GM13976 (cell line): ENCODE results near the gene PLEKHG4.

ENCODE experiments used
- DNase-seq: peaks from one replicate; pipeline ENCODE4 v3.0.0; 2012; ENCODE audit warnings: low spot score
- in situ Hi-C: fragments of 300-500 bp; cut with MboI; formaldehyde crosslinking; loops from one replicate; pipeline ENCODE4 v1.12.0; 2022; ENCODE audit warnings: low sequenced_read_pairs, mixed read lengths, inconsistent platforms; ENCODE audit not compliant: unreplicated experiment
- TF ChIP-seq, protein P1 (sequence below): IDR thresholded peaks from 2 replicates; pipeline ENCODE4 v1.5.1; 2012; ENCODE audit warnings: borderline replicate concordance, mild to moderate bottlenecking; ENCODE audit not compliant: insufficient read depth; ENCODE audit errors: extremely low read depth, missing control alignments, control extremely low read depth

PLEKHG4 gene

DNA sequence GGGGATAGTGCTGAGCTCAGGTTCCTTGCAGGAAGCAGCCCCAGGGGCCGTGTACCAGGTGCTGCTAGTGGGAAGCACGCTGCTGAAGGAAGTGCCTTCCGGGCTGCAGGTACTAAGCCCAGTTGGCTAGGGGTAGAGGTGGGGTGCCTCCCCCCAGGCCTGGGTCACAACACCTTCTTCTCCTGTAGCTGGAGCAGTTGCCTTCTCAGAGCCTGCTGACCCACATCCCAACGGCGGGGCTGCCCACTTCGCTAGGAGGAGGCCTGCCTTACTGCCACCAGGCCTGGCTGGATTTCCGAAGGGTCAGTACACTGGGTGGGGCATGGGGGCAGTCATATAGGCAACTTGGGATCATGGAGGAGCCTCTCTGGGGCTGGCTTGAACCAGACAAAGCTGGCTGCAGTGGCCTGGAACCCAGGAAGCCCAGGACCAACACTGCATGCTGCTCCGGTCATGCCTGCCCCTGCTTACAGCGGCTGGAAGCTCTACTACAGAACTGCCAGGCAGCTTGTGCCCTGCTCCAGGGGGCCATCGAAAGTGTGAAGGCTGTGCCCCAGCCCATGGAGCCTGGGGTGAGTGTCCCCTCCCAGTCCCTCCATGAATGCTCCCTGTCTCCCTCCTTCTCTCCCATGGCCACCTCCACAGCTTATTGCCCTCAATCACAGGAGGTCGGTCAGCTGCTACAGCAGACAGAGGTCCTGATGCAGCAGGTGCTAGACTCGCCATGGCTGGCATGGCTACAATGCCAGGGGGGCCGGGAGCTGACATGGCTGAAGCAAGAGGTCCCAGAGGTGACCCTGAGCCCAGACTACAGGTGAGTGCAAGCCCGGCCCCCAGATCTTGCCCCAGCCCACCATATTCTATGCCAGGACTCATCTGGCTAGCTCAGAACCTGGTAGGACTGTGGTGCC lies 2.5 kb downstream of the PLEKHG4 start:
- no peak for DNase-seq
- TF ChIP-seq, protein P1, sequence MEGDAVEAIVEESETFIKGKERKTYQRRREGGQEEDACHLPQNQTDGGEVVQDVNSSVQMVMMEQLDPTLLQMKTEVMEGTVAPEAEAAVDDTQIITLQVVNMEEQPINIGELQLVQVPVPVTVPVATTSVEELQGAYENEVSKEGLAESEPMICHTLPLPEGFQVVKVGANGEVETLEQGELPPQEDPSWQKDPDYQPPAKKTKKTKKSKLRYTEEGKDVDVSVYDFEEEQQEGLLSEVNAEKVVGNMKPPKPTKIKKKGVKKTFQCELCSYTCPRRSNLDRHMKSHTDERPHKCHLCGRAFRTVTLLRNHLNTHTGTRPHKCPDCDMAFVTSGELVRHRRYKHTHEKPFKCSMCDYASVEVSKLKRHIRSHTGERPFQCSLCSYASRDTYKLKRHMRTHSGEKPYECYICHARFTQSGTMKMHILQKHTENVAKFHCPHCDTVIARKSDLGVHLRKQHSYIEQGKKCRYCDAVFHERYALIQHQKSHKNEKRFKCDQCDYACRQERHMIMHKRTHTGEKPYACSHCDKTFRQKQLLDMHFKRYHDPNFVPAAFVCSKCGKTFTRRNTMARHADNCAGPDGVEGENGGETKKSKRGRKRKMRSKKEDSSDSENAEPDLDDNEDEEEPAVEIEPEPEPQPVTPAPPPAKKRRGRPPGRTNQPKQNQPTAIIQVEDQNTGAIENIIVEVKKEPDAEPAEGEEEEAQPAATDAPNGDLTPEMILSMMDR: no peak
- in situ Hi-C loops: no loop called here

- in situ Hi-C loops: no loop called here
- TF ChIP-seq, protein P1: no peak
- DNase-seq: no peak
Measured at GRCh38 chr16:67282447-67282805, 3.1 kb downstream of the PLEKHG4 start.

DNA sequence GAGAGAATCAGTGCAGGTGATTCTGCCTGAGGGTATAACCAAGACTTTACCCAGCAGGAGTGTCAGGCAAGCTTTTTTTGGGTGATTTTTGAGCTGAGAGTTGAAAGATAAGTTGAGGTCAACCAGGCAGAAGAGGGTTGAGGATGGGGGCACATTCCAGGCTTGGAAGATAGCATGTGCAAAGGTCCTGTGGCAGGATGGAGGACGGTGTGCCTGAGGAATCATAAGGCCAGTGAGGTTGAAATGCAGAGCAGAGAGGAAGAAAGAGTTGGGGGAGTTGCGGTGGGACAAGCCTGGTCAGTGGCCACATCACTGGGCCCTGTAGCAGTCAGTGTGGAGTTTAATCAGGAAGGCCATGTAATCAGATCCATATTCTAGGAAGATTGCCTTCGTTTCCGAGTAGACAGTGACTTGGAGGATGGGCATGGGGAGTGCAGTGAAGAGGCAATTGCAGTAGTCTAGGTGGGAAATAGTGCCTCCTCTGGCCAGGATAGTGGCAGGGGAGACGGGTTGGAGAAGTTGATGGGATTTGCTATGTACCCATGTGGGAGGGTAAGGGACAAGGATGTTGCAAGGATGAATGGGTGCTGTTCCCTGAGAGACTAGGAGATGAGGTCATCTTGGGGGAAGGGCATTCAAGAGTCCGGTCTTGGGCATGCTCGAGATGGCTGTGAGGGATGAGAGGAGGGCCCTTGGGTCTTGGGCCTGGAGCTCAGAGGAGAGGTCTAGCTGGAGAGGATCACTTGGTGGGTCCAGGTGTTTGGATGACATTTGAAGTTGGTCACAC lies 3.9 kb downstream of the PLEKHG4 start:
- no peak for DNase-seq
- TF ChIP-seq, protein P1: no peak
- in situ Hi-C loops: no loop called here

GRCh38 chr16:67283826-67284555 lies 4.7 kb downstream of the PLEKHG4 start:
- no peak for DNase-seq
- in situ Hi-C loops: no loop called here
- TF ChIP-seq, protein P1: no peak

DNA sequence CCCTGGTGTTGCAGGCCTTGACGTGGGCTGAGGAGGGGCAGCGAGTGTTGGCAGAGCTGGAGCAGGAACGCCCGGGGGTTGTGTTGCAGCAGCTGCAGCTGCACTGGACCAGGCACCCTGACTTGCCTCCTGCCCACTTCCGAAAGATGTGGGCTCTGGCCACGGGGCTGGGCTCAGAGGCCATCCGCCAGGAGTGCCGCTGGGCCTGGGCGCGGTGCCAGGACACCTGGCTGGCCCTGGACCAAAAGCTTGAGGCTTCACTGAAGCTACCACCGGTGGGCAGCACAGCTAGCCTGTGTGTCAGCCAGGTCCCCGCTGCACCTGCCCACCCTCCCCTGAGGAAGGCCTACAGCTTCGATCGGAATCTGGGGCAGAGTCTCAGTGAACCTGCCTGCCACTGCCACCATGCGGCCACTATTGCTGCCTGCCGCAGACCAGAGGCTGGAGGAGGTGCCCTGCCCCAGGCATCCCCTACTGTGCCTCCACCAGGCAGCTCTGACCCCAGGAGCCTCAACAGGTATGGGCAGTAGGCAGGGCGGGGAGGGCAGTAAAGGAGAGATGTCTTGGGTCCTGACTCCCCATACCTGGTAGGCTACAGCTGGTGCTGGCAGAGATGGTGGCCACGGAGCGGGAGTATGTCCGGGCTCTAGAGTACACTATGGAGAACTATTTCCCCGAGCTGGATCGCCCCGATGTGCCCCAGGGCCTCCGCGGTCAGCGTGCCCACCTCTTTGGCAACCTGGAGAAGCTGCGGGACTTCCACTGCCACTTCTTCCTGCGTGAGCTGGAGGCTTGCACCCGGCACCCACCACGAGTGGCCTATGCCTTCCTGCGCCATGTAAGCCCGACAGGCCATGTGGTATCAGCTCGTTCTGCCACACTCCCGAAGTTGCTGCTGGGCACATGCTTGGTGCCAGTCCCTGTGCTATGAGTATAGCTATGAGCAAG lies 5.6 kb downstream of the PLEKHG4 start:
- TF ChIP-seq, protein P1: no peak
- DNase-seq: no peak
- in situ Hi-C loops: no loop called here
